Measurements from ENCODE around the gene TMPRSS12.
"Not testable (repeated sequence)": the region's sequence is repeated elsewhere in the genome, so short reads cannot be mapped to it uniquely, and the experiment has no call there.

The TMPRSS12 gene

GRCh38 chr12:50859621-50860310, 17.0 kb downstream of the TMPRSS12 start:
- no peak for DNase-seq (ENCODE audit: low spot score)

GRCh38 chr12:50862316-50862715, 19.6 kb downstream of the TMPRSS12 start:
- DNase-seq (ENCODE audit: low spot score), result peak; percentile 57

- DNase-seq (ENCODE audit: low spot score), result no peak
Observed at GRCh38 chr12:50865266-50865665, 22.5 kb downstream of the TMPRSS12 start.

- DNase-seq (ENCODE audit: low spot score), result not testable (repeated sequence)
Observed at GRCh38 chr12:50868881-50869280, 26.2 kb downstream of the TMPRSS12 start.

- DNase-seq (ENCODE audit: low spot score), result no peak
Observed at GRCh38 chr12:50882563-50882962, 39.8 kb downstream of the TMPRSS12 start.

- DNase-seq (ENCODE audit: low spot score), result no peak
Observed at GRCh38 chr12:50887191-50887590, 44.5 kb downstream of the TMPRSS12 start.

- DNase-seq (ENCODE audit: low spot score), result no peak
Observed at GRCh38 chr12:50888666-50889065, 45.9 kb downstream of the TMPRSS12 start.

GRCh38 chr12:50894241-50894640, 51.5 kb downstream of the TMPRSS12 start:
- DNase-seq (ENCODE audit: low spot score), result no peak

- DNase-seq (ENCODE audit: low spot score), result no peak
Observed at GRCh38 chr12:50901685-50902113, 59.0 kb downstream of the TMPRSS12 start.

GRCh38 chr12:50908479-50908878, 65.8 kb downstream of the TMPRSS12 start:
- DNase-seq (ENCODE audit: low spot score), result not testable (repeated sequence)

GRCh38 chr12:50912361-50912760, 69.6 kb downstream of the TMPRSS12 start:
- not testable (repeated sequence) for DNase-seq (ENCODE audit: low spot score)

GRCh38 chr12:50913224-50913623, 70.5 kb downstream of the TMPRSS12 start:
- no peak for DNase-seq (ENCODE audit: low spot score)

GRCh38 chr12:50914872-50915484, 72.3 kb downstream of the TMPRSS12 start:
- DNase-seq (ENCODE audit: low spot score), result no peak

GRCh38 chr12:50916292-50916691, 73.6 kb downstream of the TMPRSS12 start:
- no peak for DNase-seq (ENCODE audit: low spot score)

- DNase-seq (ENCODE audit: low spot score), result no peak
Observed at GRCh38 chr12:50918584-50919316, 76.0 kb downstream of the TMPRSS12 start.

GRCh38 chr12:50922820-50923219, 80.1 kb downstream of the TMPRSS12 start:
- DNase-seq (ENCODE audit: low spot score), result no peak

- DNase-seq (ENCODE audit: low spot score), result no peak
Observed at GRCh38 chr12:50923361-50924130, 80.8 kb downstream of the TMPRSS12 start.

GRCh38 chr12:50924131-50924438, 81.4 kb downstream of the TMPRSS12 start:
- no peak for DNase-seq (ENCODE audit: low spot score)

- peak; percentile 89 for DNase-seq (ENCODE audit: low spot score)
Observed at GRCh38 chr12:50924439-50925341, 82.0 kb downstream of the TMPRSS12 start.

GRCh38 chr12:50925342-50925651, 82.6 kb downstream of the TMPRSS12 start:
- no peak for DNase-seq (ENCODE audit: low spot score)

GRCh38 chr12:50925920-50926319, 83.2 kb downstream of the TMPRSS12 start:
- DNase-seq (ENCODE audit: low spot score), result no peak

GRCh38 chr12:50926415-50926814, 83.7 kb downstream of the TMPRSS12 start:
- DNase-seq (ENCODE audit: low spot score), result no peak
